Astrocyte of the spinal cord (primary cell): ENCODE data around the gene KPNA2.
"Not testable (repeated sequence)": the region's sequence is repeated elsewhere in the genome, so short reads cannot be mapped to it uniquely, and the experiment has no call there.

Experiments used
- DNase-seq: peaks from one replicate; pipeline ENCODE4 v3.0.0; 2011; ENCODE audit warnings: low read depth, low spot score
- H3K4me3 ChIP-seq: 2 replicates; pipeline ENCODE4 v1.5.1; 2011; ENCODE audit warnings: low read depth, mild to moderate bottlenecking, low read length, moderate library complexity
- CTCF ChIP-seq: IDR thresholded peaks from 2 replicates; pipeline ENCODE4 v1.5.1; 2012; ENCODE audit warnings: low read depth, mild to moderate bottlenecking, low read length, inconsistent platforms
- in situ Hi-C: cut with HindIII; loops from 2 replicates; pipeline ENCODE4 v1.10.0; 2017; ENCODE audit warnings: low sequenced_read_pairs

The KPNA2 gene

DNA sequence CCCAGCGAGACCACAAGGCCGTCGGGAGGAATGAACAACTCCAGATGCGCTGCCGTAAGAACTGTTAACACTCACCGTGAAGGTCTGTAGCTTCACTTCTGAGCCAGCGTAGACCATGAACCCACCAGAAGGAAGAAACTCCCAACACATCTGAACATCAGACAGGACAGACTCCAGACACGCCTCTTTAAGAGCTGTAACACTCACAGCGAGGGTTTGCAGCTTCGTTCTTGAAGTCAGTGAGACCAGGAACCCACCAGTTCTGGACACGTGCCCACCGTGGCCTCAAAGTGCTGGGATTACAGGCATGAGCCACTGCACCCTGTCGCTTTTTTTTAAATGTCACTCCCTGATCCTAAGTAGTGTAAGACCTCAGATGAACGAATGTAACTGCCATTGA, 17.3 kb downstream of the KPNA2 start:
- in situ Hi-C loops = no loop called here
- no peak overlapping the region for H3K4me3 ChIP-seq
- no peak for DNase-seq
- no peak for TF ChIP-seq CTCF

GRCh38 chr17:68053231-68054013, 17.9 kb downstream of the KPNA2 start:
- TF ChIP-seq CTCF = no peak
- in situ Hi-C loops = no loop called here
- peak; percentile 22 for DNase-seq
- H3K4me3 ChIP-seq = no peak overlapping the region

DNA sequence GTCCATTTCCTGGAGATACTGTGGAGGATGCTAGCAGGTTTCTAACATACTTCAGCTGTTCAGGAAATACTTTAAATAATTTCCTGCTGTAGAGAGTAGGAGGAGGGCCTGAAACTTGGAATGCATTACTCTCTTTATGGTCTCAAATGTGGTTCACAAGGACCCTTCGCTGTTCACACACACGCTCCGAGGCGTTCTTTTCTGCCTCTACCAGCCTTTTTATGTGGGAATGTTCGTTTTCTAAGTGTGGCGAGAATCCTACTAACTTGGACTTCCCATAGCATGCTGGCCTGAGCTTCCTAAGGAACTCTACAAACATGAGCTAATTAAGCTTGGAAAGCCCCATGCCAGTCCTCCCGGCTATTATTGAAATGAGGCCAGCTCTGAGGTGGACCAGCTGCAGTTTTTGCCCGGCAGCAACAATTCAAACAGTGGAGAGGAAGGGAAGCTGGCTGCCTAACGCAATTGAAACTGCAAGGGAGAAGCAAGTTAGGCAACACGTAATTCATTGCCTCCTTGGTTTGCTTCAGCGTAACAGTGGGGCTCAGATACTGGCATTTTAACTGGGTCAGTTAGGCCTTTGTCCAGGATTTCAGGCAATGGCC, 18.9 kb downstream of the KPNA2 start:
- in situ Hi-C loops = no loop called here
- no peak for TF ChIP-seq CTCF
- no peak overlapping the region for H3K4me3 ChIP-seq
- DNase-seq = peak; percentile 70

GRCh38 chr17:68057531-68057952, 22.0 kb downstream of the KPNA2 start:
- TF ChIP-seq CTCF = peak; percentile 56
- peak; percentile 29 for DNase-seq
- no peak overlapping the region for H3K4me3 ChIP-seq
- in situ Hi-C loops = no loop called here

DNA sequence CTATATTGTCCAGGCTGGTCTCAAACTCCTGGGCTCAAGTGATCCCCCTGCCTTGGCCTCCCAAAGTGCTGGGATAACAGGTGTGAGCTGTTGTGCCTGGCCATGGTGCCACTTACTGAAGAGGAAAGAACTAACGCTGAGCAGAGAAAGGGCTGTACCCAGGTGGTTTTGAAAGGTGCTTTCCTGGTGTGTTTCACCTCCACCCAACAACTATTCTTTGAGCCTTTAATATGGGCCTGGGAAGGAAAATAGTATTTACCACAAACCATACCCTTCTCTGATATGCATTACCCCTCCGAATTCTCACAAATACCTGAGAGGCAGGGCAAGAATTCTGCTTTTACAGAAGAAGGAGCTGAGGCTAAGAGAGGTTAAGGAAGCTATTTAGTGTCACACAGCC, 24.8 kb downstream of the KPNA2 start:
- TF ChIP-seq CTCF = no peak
- no peak overlapping the region for H3K4me3 ChIP-seq
- in situ Hi-C loops = no loop called here
- no peak for DNase-seq

- no peak overlapping the region for H3K4me3 ChIP-seq
- TF ChIP-seq CTCF = no peak
- in situ Hi-C loops = no loop called here
- no peak for DNase-seq
These were observed 26.2 kb downstream of the KPNA2 start for GRCh38 chr17:68061512-68062313.

GRCh38 chr17:68065366-68065765, 29.8 kb downstream of the KPNA2 start:
- DNase-seq, H3K4me3 ChIP-seq, in situ Hi-C loops: not testable (repeated sequence)

DNA sequence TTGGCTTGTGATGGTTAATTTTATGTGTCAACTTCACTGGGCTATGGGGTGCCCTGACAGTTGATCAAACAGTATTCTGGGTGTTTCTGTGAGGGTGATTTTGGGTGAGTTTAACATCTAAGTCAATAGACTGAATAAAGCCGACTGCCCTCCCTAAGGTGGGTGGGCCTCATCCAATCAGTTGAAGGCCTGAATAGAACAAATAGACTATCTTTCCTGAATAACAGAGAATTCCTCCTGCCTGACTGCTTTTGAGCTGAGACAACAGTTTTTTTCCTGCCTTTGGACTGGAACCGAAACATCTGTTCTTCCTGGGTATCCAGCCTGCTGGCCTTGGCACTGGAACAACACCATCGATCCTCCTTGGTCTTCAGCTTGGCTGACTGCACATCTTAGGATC, 33.0 kb downstream of the KPNA2 start:
- DNase-seq, H3K4me3 ChIP-seq, in situ Hi-C loops: not testable (repeated sequence)

DNA sequence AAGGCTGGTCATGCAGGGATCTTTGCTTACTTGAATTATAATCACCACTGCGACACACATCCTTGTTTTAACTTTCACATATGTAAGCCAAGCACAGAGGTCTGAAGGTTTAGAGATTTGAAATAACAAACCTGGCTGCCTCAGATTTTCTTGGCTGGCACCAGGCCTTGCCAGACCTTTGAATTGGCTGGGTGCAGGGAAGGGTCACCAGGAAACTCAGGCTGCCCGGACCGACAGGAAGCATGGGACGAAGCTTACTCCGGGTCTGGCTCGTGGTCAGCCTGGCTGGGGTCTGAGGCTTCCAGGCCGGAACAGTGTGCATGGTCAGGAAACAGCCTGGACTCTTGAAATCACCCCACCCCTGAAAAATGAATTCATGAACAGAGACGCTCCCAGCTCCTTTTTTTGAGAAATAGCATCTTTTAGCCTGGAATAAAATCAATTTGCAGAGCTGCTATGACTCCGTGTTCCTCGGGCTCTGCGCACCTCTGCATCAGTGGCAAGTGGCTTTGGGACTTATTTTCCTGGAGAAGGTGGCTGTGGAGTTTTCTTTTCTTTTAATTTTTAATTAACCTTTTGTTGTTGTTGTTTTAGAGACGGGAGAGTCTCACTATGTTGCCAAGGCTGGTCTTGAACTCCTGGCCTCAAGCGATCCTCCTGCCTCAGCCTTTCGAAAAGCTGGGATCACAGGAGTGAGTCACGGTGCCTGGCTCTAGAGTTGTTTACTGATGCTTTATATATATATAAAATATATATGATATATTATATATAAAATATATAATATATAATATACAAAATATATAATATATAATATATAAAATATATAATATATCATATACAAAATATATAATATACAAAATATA, 35.3 kb downstream of the KPNA2 start:
- H3K4me3 ChIP-seq, in situ Hi-C loops, DNase-seq: not testable (repeated sequence)
